Suprapubic skin (tissue), 3 donors: ENCODE data around the gene RUSC1.

ENCODE experiments used
- CTCF ChIP-seq, 2 donors: fragments of 200-600 bp in 1 of 2; fragments of 450-650 bp in 1 of 2; sonication (generic) in 1 of 2; IDR thresholded peaks; one replicate each; pipeline ENCODE4 v1.5.1; 2016 to 2019; ENCODE audit warnings: antibody characterized with exemption in 2 of 2, mild to moderate bottlenecking in 1 of 2, moderate library complexity in 1 of 2
- EP300 ChIP-seq: sonication (generic); formaldehyde crosslinking; IDR thresholded peaks from one replicate; pipeline ENCODE4 v1.6.1; 2017; ENCODE audit warnings: antibody characterized with exemption
- POLR2A ChIP-seq, 2 donors: fragments of 450-650 bp; IDR thresholded peaks; one replicate each; pipeline ENCODE4 v1.6.1; 2017; ENCODE audit warnings: antibody characterized with exemption in 2 of 2, mild to moderate bottlenecking in 2 of 2, moderate library complexity in 2 of 2

DNA sequence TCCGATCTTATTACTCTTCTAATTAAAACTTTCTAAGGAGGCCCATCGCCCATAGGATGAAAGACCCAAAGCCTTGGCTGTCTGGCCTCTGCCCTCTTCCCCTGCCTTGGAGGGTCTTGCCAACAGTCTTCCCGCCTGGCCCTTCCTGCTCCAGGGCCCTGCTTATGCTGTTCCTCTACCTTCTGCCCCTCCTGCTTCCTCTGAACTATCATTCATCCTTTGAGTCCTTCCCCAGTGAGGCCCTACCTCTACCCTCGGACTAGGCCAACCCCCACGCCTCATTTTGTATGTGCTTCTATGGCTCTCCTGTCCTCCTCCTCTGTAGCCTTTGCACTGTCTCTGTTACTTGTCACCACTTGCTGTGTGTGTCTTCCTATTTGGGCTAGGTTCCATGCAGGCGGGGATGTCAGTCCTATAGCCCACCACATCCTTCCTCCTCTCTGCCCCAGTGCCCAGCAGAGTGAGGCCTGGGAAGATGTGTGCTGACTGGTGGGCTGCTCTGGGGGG lies 5.4 kb downstream of the RUSC1 start:
- TF ChIP-seq CTCF (IDR thresholded peaks at IDR 0.05): no peak
- TF ChIP-seq EP300: no peak
- no peak for TF ChIP-seq POLR2A (IDR thresholded peaks at IDR 0.05)
